Trophoblast cell (in vitro differentiated cells and primary cell): ENCODE data around the gene TFRC.
"Not testable (repeated sequence)": the region's sequence is repeated elsewhere in the genome, so short reads cannot be mapped to it uniquely, and the experiment has no call there.

Source experiments
- DNase-seq, 2 donors: peaks; one replicate each; pipeline ENCODE4 v3.0.0-alpha.2; 2016
- H2AFZ ChIP-seq: 2 replicates; pipeline ENCODE4 v1.6.1; 2013; ENCODE audit warnings: low read length, moderate library complexity, mild to moderate bottlenecking; ENCODE audit not compliant: insufficient read depth, poor library complexity
- H2AK5ac ChIP-seq: 2 replicates; pipeline ENCODE4 v1.6.1; 2013; ENCODE audit warnings: mild to moderate bottlenecking, low read length
- H2BK120ac ChIP-seq: 2 replicates; pipeline ENCODE4 v1.6.1; 2013; ENCODE audit warnings: low read length, mild to moderate bottlenecking, moderate library complexity; ENCODE audit not compliant: insufficient read depth, poor library complexity
- H2BK12ac ChIP-seq: 2 replicates; pipeline ENCODE4 v1.6.1; 2013; ENCODE audit warnings: mild to moderate bottlenecking, low read length, moderate library complexity
- H2BK5ac ChIP-seq: 2 replicates; pipeline ENCODE4 v1.6.1; 2013; ENCODE audit warnings: low read length, low read depth, moderate library complexity, mild to moderate bottlenecking; ENCODE audit not compliant: poor library complexity
- H3K14ac ChIP-seq: 2 replicates; pipeline ENCODE4 v1.6.1; 2013; ENCODE audit warnings: mild to moderate bottlenecking, low read length
- H3K18ac ChIP-seq: 2 replicates; pipeline ENCODE4 v1.6.1; 2013; ENCODE audit warnings: mild to moderate bottlenecking, low read length
- H3K23ac ChIP-seq: 2 replicates; pipeline ENCODE4 v1.6.1; 2013; ENCODE audit warnings: low read length
- H3K27ac ChIP-seq: 2 replicates; pipeline ENCODE4 v1.5.1; 2013; ENCODE audit warnings: low read depth, mild to moderate bottlenecking, inconsistent platforms, low read length, moderate library complexity
- H3K27me3 ChIP-seq: 2 replicates; pipeline ENCODE4 v1.6.1; 2013; ENCODE audit warnings: inconsistent platforms, mild to moderate bottlenecking, low read length, moderate library complexity; ENCODE audit not compliant: insufficient read depth
- H3K36me3 ChIP-seq, 2 experiments: 1 replicate in 1 of 2; 2 replicates in 1 of 2; pipeline ENCODE4 v1.6.1; 2013; ENCODE audit warnings: low read length in 2 of 2, mild to moderate bottlenecking in 2 of 2, moderate library complexity in 1 of 2; ENCODE audit not compliant: insufficient read depth in 2 of 2, control insufficient read depth in 1 of 2
- H3K4ac ChIP-seq: 2 replicates; pipeline ENCODE4 v1.6.1; 2013; ENCODE audit warnings: low read depth, mild to moderate bottlenecking, low read length, moderate library complexity
- H3K4me1 ChIP-seq, 2 experiments: 1 replicate in 1 of 2; 2 replicates in 1 of 2; pipeline ENCODE4 v1.6.1; 2013; ENCODE audit warnings: low read length in 2 of 2, mild to moderate bottlenecking in 2 of 2, moderate library complexity in 1 of 2; ENCODE audit not compliant: insufficient read depth in 2 of 2, control insufficient read depth in 1 of 2
- H3K4me2 ChIP-seq: 2 replicates; pipeline ENCODE4 v1.6.1; 2013; ENCODE audit warnings: inconsistent platforms, mild to moderate bottlenecking, low read length, moderate library complexity
- H3K4me3 ChIP-seq: 2 replicates; pipeline ENCODE4 v1.5.1; 2013; ENCODE audit warnings: mild to moderate bottlenecking, low read depth, low read length, inconsistent platforms
- H3K79me1 ChIP-seq: one replicate; pipeline ENCODE4 v1.6.1; 2013; ENCODE audit warnings: low read length
- H3K79me2 ChIP-seq: 2 replicates; pipeline ENCODE4 v1.6.1; 2013; ENCODE audit warnings: low read length, mild to moderate bottlenecking; ENCODE audit not compliant: control insufficient read depth, insufficient read depth, poor library complexity
- H3K9ac ChIP-seq: 2 replicates; pipeline ENCODE4 v1.6.1; 2013; ENCODE audit warnings: mild to moderate bottlenecking, low read length
- H3K9me3 ChIP-seq: 2 replicates; pipeline ENCODE4 v1.6.1; 2013; ENCODE audit warnings: low read depth, mild to moderate bottlenecking, control low read depth, inconsistent platforms, low read length; ENCODE audit not compliant: insufficient read depth
- H4K12ac ChIP-seq: 2 replicates; pipeline ENCODE4 v1.6.1; 2013; ENCODE audit warnings: low read depth, mild to moderate bottlenecking, low read length, moderate library complexity
- H4K8ac ChIP-seq: 2 replicates; pipeline ENCODE4 v1.6.1; 2013; ENCODE audit warnings: low read depth, mild to moderate bottlenecking, low read length, moderate library complexity
- H4K91ac ChIP-seq: one replicate; pipeline ENCODE4 v1.6.1; 2013; ENCODE audit warnings: low read depth, mild to moderate bottlenecking, low read length, moderate library complexity
- WGBS: extraction: QIAGEN DNeasy Blood & Tissue Kit; methylation state at CpG from one replicate; pipeline ENCODE4 v1.1.7; 2013; ENCODE audit warnings: missing lambda C conversion rate; ENCODE audit not compliant: insufficient read length, insufficient coverage; ENCODE audit errors: extremely low coverage; 5-methylcytosine and 5-hydroxymethylcytosine counted together

Gene TFRC

GRCh38 chr3:196039359-196039758 is 42.5 kb downstream of the TFRC start:
- Histone ChIP-seq H3K79me1 (no peaks in the 10 kb centered on the region), H2BK120ac (no peak overlapping the region), H3K4me3 (no peak overlapping the region), H3K23ac (no peak overlapping the region), H2AK5ac (no peak overlapping the region), H3K27ac (no peak overlapping the region), H3K4me2 (no peak overlapping the region), H3K4ac (no peak overlapping the region), H2AFZ (no peak overlapping the region), H2BK5ac (no peak overlapping the region), H4K12ac (no peak overlapping the region), H3K27me3 (no peaks in the 10 kb centered on the region), H3K18ac (no peak overlapping the region), H3K4me1 (no peaks in the 10 kb centered on the region), H3K79me2 (no peaks in the 10 kb centered on the region), H2BK12ac (no peak overlapping the region), H3K14ac (no peak overlapping the region), H3K36me3 (no peaks in the 10 kb centered on the region), H3K9ac (no peak overlapping the region), H4K8ac (no peak overlapping the region), H3K9me3 (no peaks in the 10 kb centered on the region), H4K91ac (no peak overlapping the region)
- no CpG with 5 or more reads among the region's 2 CpGs for whole genome bisulfite sequencing
- DNase-seq = no peak

- not testable (repeated sequence) for H3K27me3 ChIP-seq, H3K4ac ChIP-seq, H3K36me3 ChIP-seq, H3K4me2 ChIP-seq, H3K18ac ChIP-seq, H4K91ac ChIP-seq, H3K4me1 ChIP-seq, H3K4me3 ChIP-seq, H2AFZ ChIP-seq, H4K8ac ChIP-seq, H2BK5ac ChIP-seq, H3K9me3 ChIP-seq, H3K79me2 ChIP-seq, H2AK5ac ChIP-seq, H4K12ac ChIP-seq, H2BK120ac ChIP-seq, H3K9ac ChIP-seq, H3K23ac ChIP-seq, H3K14ac ChIP-seq, H3K79me1 ChIP-seq, H2BK12ac ChIP-seq, H3K27ac ChIP-seq
- no CpG with 5 or more reads among the region's 10 CpGs for WGBS
- DNase-seq = peak; percentile 25 to 62
Observed at GRCh38 chr3:196026059-196026458, 55.8 kb downstream of the TFRC start.

- H2AFZ ChIP-seq = no peak overlapping the region
- H3K23ac ChIP-seq = no peak overlapping the region
- H2AK5ac ChIP-seq = no peak overlapping the region
- no peak for DNase-seq
- H3K4me3 ChIP-seq = no peak overlapping the region
- no peak overlapping the region for H2BK120ac ChIP-seq
- no CpG with 5 or more reads among the region's 12 CpGs for WGBS
- no peaks in the 10 kb centered on the region for H3K4me1 ChIP-seq
- no peak overlapping the region for H2BK12ac ChIP-seq
- H4K12ac ChIP-seq = no peak overlapping the region
- no peak overlapping the region for H3K18ac ChIP-seq
- H3K9me3 ChIP-seq = peaks cover 1% of the 10 kb centered on the region
- H3K14ac ChIP-seq = no peak overlapping the region
- H3K4ac ChIP-seq = no peak overlapping the region
- H3K79me1 ChIP-seq = no peaks in the 10 kb centered on the region
- no peak overlapping the region for H3K27ac ChIP-seq
- no peaks in the 10 kb centered on the region for H3K27me3 ChIP-seq
- no peak overlapping the region for H3K4me2 ChIP-seq
- H4K91ac ChIP-seq = no peak overlapping the region
- no peak overlapping the region for H3K9ac ChIP-seq
- no peak overlapping the region for H4K8ac ChIP-seq
- no peak overlapping the region for H2BK5ac ChIP-seq
- H3K36me3 ChIP-seq = no peaks in the 10 kb centered on the region
- H3K79me2 ChIP-seq = no peaks in the 10 kb centered on the region
Observed at GRCh38 chr3:196024968-196025367, 56.9 kb downstream of the TFRC start.

GRCh38 chr3:196023947-196024346 is 57.9 kb downstream of the TFRC start:
- no peak overlapping the region for H2BK120ac ChIP-seq
- H3K79me2 ChIP-seq = no peaks in the 10 kb centered on the region
- WGBS = no CpG with 5 or more reads among the region's 8 CpGs
- H3K4me2 ChIP-seq = no peak overlapping the region
- H3K36me3 ChIP-seq = no peaks in the 10 kb centered on the region
- no peak for DNase-seq
- no peak overlapping the region for H2AFZ ChIP-seq
- H4K8ac ChIP-seq = no peak overlapping the region
- no peaks in the 10 kb centered on the region for H3K4me1 ChIP-seq
- no peak overlapping the region for H4K12ac ChIP-seq
- H3K4ac ChIP-seq = no peak overlapping the region
- no peak overlapping the region for H3K9ac ChIP-seq
- H2AK5ac ChIP-seq = no peak overlapping the region
- no peak overlapping the region for H3K23ac ChIP-seq
- no peak overlapping the region for H3K4me3 ChIP-seq
- H3K9me3 ChIP-seq = peaks cover 1% of the 10 kb centered on the region
- no peak overlapping the region for H4K91ac ChIP-seq
- H3K27ac ChIP-seq = no peak overlapping the region
- no peak overlapping the region for H3K14ac ChIP-seq
- no peak overlapping the region for H2BK12ac ChIP-seq
- H3K27me3 ChIP-seq = no peaks in the 10 kb centered on the region
- no peak overlapping the region for H2BK5ac ChIP-seq
- no peak overlapping the region for H3K18ac ChIP-seq
- H3K79me1 ChIP-seq = no peaks in the 10 kb centered on the region
